ENCODE results near the gene TTC7B. TPM values are rescaled to one million over a fixed set of nuclear protein-coding genes. Genes with fewer than 3 reads are reported as not detected.

The TTC7B gene
- total and polyA plus RNA-seq, 7 donors, result 18.9 to 97.0 (median 59.0) TPM

- no peak overlapping the region for H3K27ac ChIP-seq
- H3K36me3 ChIP-seq (ENCODE audit: insufficient read depth in 1 of 2, low read depth in 1 of 2), result no peaks in the 10 kb centered on the region
- WGBS, 3 donors, result 90 to 91% (median 90%) methylated on average over 10 of the region's 10 CpGs
- H3K4me3 ChIP-seq, result no peak overlapping the region
- intact Hi-C loops (cut with DNase I), result no loop called here
- no peak for TF ChIP-seq CTCF (IDR thresholded peaks at IDR 0.05)
- no peaks in the 10 kb centered on the region for H3K4me1 ChIP-seq
- no peaks in the 10 kb centered on the region for H3K27me3 ChIP-seq (ENCODE audit: insufficient read depth in 3 of 3, low read length in 2 of 3)
- no peaks in the 10 kb centered on the region for H3K9me3 ChIP-seq
- DNase-seq (peak in 1 of 2 donors; percentile 10), ATAC-seq (no peak)
These were observed 15.6 kb upstream of the TTC7B start for GRCh38 chr14:90831821-90832220.

DNA sequence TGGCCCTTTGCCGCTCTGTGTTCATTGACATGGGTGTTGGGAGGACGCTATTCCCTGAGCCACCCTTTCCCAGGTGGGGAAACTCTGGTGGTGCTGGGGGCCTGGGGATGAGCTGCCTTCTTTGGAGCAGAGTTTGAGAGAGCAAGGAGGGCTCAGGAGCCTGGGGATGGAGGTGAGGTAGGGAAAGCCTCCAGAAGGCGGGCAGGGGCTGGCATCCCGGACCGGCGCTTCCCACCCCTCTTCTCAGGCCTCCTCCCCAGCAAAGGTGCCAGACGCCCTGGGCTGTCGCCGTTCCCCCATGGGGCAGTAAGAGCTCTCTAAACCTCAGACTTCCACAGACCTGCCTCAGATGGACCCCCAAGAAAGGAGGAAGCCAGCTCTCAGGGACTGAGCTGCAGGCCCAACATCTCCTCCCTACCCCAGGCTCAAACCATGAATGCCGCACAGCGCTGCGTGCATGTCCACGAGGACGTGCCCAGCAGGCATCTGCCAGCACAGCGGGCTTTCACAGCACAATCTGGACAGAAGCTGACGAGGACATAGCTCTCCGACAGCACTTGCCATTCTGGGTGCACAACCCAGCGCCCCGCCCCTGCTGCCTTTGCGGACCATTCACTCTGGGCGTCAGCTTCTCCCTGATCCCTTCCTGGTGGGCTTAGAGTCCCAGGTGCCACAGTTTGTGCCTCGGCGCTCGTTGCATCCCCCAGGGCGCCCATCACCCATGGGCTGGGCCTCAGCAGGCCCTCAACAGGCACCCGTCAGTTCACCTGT lies 14.9 kb upstream of the TTC7B start:
- DNase-seq (peak in 1 of 2 donors; percentile 39), ATAC-seq (no peak)
- Histone ChIP-seq H3K36me3 (ENCODE audit: insufficient read depth in 1 of 2, low read depth in 1 of 2) (no peaks in the 10 kb centered on the region), H3K9me3 (no peaks in the 10 kb centered on the region), H3K27me3 (ENCODE audit: insufficient read depth in 3 of 3, low read length in 2 of 3) (no peaks in the 10 kb centered on the region), H3K4me1 (no peaks in the 10 kb centered on the region), H3K27ac (no peak overlapping the region), H3K4me3 (no peak overlapping the region)
- WGBS, 3 donors, result 92 to 94% (median 93%) methylated on average over 26 of the region's 26 CpGs
- intact Hi-C loops (cut with DNase I), result no loop called here
- TF ChIP-seq CTCF (IDR thresholded peaks at IDR 0.05), result no peak

DNA sequence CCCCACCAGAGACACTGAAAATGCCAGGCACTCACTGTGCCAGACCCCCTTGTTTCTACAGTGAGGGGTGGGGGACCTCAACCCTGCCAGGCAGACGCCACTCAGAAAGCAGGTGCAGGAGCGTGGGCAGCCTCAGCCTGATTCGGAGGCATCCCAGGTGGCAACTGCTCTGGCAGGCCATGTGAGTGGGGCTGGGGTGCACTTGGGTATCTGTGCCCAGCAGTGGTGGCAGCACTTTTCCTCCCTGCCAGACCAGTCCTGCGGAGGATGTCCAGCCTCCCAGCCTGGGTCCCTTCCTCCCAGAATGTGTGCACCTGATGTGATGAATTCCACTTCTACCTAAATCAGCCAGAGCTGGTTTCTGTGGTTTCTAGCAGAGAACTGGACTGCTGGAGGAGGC lies 13.4 kb upstream of the TTC7B start:
- 94 to 96% (median 95%) methylated on average over 4 of the region's 4 CpGs for WGBS, 3 donors
- Histone ChIP-seq H3K27ac (no peak overlapping the region), H3K4me3 (no peak overlapping the region), H3K4me1 (no peaks in the 10 kb centered on the region), H3K27me3 (ENCODE audit: insufficient read depth in 3 of 3, low read length in 2 of 3) (no peaks in the 10 kb centered on the region), H3K36me3 (ENCODE audit: insufficient read depth in 1 of 2, low read depth in 1 of 2) (no peaks in the 10 kb centered on the region), H3K9me3 (no peaks in the 10 kb centered on the region)
- no peak for TF ChIP-seq CTCF (IDR thresholded peaks at IDR 0.05)
- no peak for ATAC-seq
- DNase-seq, result peak in 1 of 2 donors; percentile 39
- intact Hi-C loops (cut with DNase I), result no loop called here

DNA sequence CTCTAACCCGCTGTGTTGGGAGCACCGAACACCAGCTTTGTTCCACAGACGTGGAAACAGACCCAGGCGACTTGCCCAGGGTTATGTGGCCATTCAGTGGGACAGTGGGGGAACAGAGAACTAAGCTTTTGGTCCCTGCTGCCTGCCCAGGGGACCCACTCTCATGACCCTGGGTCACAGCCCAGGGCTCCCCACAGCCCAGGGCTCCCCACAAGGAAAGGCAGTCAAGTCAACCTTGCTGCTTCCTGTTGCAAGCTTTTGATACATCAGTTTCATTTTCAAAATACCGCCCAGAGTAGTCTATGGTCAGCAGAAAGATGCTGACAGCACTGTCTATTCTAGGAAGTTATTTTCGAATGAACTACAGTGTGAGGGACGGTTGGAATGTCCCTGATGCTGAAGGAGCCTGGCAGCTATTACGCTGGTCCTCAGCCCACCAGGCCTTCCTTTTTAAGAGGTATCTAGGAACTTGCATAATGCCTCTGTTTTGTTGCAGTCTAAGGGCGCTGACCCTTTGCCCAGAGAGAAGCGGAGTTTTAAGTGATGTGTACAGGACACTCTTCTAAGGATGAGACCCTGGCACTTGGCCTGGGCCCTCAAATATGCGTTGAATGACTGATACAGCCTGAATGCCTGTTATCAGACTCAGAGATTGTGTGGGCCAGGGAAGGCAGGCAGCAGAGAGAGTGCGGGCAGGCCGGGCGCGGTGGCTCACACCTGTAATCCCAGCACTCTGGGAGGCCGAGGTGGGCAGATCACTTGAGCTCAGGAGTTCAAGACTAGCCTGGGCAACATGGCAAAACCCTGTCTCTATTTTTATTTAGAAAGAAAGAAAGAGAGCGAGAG lies 12.6 kb upstream of the TTC7B start:
- Histone ChIP-seq H3K27me3 (ENCODE audit: insufficient read depth in 3 of 3, low read length in 2 of 3) (no peaks in the 10 kb centered on the region), H3K9me3 (no peaks in the 10 kb centered on the region), H3K27ac (peak overlapping the region; percentile 86), H3K4me1 (no peaks in the 10 kb centered on the region), H3K4me3 (peak overlapping the region; percentile 65), H3K36me3 (ENCODE audit: insufficient read depth in 1 of 2, low read depth in 1 of 2) (no peaks in the 10 kb centered on the region)
- WGBS, 3 donors, result 68 to 78% (median 70%) methylated on average over 17 of the region's 17 CpGs
- intact Hi-C loops (cut with DNase I), result no loop called here
- ATAC-seq, result peak; percentile 28 to 59 (median 52)
- DNase-seq, result peak in 1 of 2 donors; percentile 51
- no peak for TF ChIP-seq CTCF (IDR thresholded peaks at IDR 0.05)

Data from psoas muscle (tissue), 8 donors.